Measurements from ENCODE around the gene GFOD2. TPM values are rescaled to one million over a fixed set of nuclear protein-coding genes. Genes with fewer than 3 reads are reported as not detected.

Gene GFOD2
- total RNA-seq, 2 donors from 2014 or later, result 15.8 to 18.1 TPM

DNA sequence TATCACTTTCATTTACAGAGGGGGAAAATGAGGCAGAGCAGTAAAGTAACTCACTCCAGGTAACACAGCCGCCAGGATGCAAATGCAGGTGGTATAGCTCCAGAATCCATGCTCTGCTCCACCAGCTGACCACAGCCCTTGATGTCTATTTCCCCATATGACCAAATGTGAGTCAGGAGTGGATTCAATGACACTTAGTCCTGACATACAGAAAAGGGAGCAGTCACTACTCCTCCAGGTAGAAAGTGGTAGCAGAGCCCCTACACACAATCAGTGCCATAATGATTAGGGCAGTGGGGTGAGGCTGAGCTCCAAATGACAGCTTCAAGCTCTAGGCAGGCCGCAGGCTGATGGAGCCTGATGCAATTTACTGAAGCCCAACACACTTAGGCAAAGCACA, 43.3 kb upstream of the GFOD2 start:
- Histone ChIP-seq H3K27me3 (no peaks in the 10 kb centered on the region), H3K27ac (no peak overlapping the region), H3K4me1 (no peaks in the 10 kb centered on the region), H3K4me3 (no peak overlapping the region), H3K9me3 (no peaks in the 10 kb centered on the region), H3K36me3 (replicated peaks in 1 of 2; ENCODE audit: insufficient read depth in 1 of 2, low read depth in 2 of 2) (no peaks in the 10 kb centered on the region)
- 80 to 98% methylated on average over 1 to 2 of the region's 2 CpGs for WGBS, 2 donors
- DNase-seq (no peak), ATAC-seq (no peak)
- TF ChIP-seq, protein P1, sequence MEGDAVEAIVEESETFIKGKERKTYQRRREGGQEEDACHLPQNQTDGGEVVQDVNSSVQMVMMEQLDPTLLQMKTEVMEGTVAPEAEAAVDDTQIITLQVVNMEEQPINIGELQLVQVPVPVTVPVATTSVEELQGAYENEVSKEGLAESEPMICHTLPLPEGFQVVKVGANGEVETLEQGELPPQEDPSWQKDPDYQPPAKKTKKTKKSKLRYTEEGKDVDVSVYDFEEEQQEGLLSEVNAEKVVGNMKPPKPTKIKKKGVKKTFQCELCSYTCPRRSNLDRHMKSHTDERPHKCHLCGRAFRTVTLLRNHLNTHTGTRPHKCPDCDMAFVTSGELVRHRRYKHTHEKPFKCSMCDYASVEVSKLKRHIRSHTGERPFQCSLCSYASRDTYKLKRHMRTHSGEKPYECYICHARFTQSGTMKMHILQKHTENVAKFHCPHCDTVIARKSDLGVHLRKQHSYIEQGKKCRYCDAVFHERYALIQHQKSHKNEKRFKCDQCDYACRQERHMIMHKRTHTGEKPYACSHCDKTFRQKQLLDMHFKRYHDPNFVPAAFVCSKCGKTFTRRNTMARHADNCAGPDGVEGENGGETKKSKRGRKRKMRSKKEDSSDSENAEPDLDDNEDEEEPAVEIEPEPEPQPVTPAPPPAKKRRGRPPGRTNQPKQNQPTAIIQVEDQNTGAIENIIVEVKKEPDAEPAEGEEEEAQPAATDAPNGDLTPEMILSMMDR (IDR thresholded peaks at IDR 0.05), result no peak
- TF ChIP-seq POLR2A (IDR thresholded peaks at IDR 0.05), result no peak
- intact Hi-C loops (cut with DNase I), result no loop called here

DNA sequence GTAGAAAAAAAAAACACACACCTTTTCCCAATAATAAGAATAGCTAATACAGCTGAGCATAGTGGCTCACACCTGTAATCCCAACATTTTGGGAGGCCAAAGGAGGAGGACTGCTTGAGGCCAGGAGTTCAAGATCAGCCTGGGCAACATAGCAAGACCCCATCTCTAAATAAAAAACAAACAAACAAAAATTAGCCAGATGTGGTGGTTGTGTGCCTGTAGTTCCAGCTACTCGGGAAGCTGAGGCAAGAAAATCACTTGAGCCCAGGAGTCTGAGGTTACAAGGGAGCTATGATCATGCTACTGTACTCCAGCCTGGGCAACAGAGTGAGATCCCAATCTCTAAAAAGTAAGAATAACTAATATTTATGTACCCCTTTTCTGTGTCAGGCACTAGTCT, 42.8 kb upstream of the GFOD2 start:
- Histone ChIP-seq H3K27ac (no peak overlapping the region), H3K36me3 (replicated peaks in 1 of 2; ENCODE audit: insufficient read depth in 1 of 2, low read depth in 2 of 2) (no peaks in the 10 kb centered on the region), H3K4me3 (no peak overlapping the region), H3K27me3 (no peaks in the 10 kb centered on the region), H3K4me1 (no peaks in the 10 kb centered on the region), H3K9me3 (no peaks in the 10 kb centered on the region)
- no peak for TF ChIP-seq POLR2A (IDR thresholded peaks at IDR 0.05)
- TF ChIP-seq, protein P1 (IDR thresholded peaks at IDR 0.05), result no peak
- DNase-seq, result no peak
- ATAC-seq, result no peak
- 100% methylated on average over 1 of the region's 1 CpG for WGBS, 2 donors
- intact Hi-C loops (cut with DNase I), result no loop called here

DNA sequence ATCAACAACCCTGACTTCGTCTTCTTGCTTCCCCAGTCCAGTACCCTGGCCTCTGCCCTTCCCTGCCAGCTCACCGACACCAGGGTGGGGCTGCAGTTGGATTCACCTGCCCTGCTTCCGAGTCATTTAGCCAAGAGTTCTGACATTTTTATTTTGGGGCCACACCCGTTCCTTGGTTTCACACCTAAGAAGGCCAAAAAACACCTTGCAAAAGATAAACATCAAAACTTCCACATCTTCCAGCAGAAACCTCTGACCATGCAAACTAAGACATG, 41.8 kb upstream of the GFOD2 start:
- WGBS, 2 donors, result 80 to 87% methylated on average over 4 of the region's 4 CpGs
- no peak for ATAC-seq
- Histone ChIP-seq H3K27ac (no peak overlapping the region), H3K27me3 (no peaks in the 10 kb centered on the region), H3K4me1 (no peaks in the 10 kb centered on the region), H3K9me3 (no peaks in the 10 kb centered on the region), H3K4me3 (no peak overlapping the region), H3K36me3 (replicated peaks in 1 of 2; ENCODE audit: insufficient read depth in 1 of 2, low read depth in 2 of 2) (no peaks in the 10 kb centered on the region)
- intact Hi-C loops (cut with DNase I), result no loop called here
- DNase-seq, result no peak
- no peak for TF ChIP-seq POLR2A (IDR thresholded peaks at IDR 0.05)
- TF ChIP-seq, protein P1 (IDR thresholded peaks at IDR 0.05), result no peak

DNA sequence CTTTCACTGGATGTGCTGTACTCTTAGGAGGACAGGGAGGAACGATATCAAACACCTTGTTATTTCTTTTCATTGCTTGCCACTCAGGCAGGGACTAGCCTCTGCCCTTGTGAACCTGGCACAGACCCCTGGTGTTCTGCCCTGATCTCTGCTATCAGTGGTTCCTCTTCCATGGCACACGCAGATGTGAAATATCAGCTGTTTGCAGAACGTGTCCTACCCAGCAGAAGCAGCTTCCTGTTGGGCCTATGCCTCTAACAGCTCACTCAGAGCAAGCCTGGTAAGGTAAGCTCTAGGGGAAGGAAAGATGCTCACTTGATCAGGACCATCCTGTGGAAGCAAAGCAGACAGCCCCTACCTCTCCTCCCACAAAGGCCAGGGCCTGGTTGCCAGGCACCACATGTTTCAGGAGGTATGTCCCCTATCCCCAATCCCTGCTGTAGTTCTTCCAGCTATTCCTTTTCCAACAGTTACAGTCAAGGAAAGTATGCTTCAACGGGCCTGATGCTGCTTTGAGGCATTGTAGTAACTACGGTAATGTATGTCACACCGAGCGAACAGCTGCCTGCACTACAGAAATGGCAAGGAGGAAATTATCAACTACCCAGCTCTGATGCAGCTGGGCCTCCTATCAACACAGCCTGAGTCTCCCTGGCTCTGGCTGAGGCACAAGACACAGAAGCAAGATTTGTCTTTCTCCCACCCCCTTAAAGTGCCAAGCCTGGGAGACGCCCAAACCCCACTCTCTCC, 41.3 kb upstream of the GFOD2 start:
- Histone ChIP-seq H3K4me3 (no peak overlapping the region), H3K9me3 (no peaks in the 10 kb centered on the region), H3K27me3 (no peaks in the 10 kb centered on the region), H3K4me1 (no peaks in the 10 kb centered on the region), H3K36me3 (replicated peaks in 1 of 2; ENCODE audit: insufficient read depth in 1 of 2, low read depth in 2 of 2) (no peaks in the 10 kb centered on the region), H3K27ac (no peak overlapping the region)
- no peak for DNase-seq
- intact Hi-C loops (cut with DNase I), result no loop called here
- no peak for ATAC-seq
- WGBS, 2 donors, result 55 to 61% methylated on average over 4 to 8 of the region's 8 CpGs
- TF ChIP-seq, protein P1 (IDR thresholded peaks at IDR 0.05), result no peak
- TF ChIP-seq POLR2A (IDR thresholded peaks at IDR 0.05), result no peak

DNA sequence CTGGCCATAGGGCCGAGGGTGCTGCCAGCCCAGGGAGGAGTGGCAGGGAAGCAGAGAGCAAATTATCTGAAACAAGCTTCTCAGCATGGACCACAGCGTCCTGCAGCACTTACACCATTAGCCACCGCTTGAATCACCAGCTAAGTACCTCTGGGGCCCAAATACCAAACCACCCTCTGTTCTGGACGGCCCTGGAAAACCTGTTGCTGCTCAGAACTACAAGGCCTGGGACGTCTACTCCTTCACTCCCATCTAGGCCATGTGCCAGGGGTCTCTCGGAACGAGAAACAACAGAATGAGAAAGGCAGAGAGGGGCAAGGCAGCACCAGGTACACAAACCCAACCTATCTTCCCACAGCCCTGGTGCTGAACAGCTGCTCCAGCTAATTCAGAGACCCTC, 39.9 kb upstream of the GFOD2 start:
- Histone ChIP-seq H3K4me3 (no peak overlapping the region), H3K9me3 (no peaks in the 10 kb centered on the region), H3K4me1 (no peaks in the 10 kb centered on the region), H3K27ac (no peak overlapping the region), H3K27me3 (no peaks in the 10 kb centered on the region), H3K36me3 (replicated peaks in 1 of 2; ENCODE audit: insufficient read depth in 1 of 2, low read depth in 2 of 2) (no peaks in the 10 kb centered on the region)
- DNase-seq (no peak), ATAC-seq (no peak)
- TF ChIP-seq, protein P1 (IDR thresholded peaks at IDR 0.05), result no peak
- TF ChIP-seq POLR2A (IDR thresholded peaks at IDR 0.05), result no peak
- intact Hi-C loops (cut with DNase I), result no loop called here
- 93 to 95% methylated on average over 3 to 7 of the region's 7 CpGs for WGBS, 2 donors

All from body of pancreas (tissue), 4 donors.